Measurements from ENCODE around the gene REEP1.

REEP1 gene

DNA sequence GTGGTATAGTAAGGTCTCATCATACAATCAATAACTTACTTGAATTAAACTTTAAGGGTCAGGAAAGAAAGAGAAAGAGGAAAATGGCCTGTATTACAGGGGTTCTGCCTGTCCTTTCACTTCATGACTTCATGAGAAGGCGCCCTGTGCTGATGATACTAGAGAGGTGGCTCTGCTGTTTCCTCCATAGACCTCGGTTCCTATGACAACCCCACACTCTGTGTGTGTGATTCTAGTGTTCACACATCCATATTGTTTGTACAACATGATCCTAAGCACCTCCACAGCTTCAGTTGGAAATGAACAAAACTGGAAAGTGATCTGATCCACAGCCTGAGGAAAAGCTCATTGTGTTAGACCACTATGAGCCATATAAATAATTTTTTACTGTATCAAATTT is 7.0 kb upstream of the REEP1 start:
- DNase-seq = no peak

DNA sequence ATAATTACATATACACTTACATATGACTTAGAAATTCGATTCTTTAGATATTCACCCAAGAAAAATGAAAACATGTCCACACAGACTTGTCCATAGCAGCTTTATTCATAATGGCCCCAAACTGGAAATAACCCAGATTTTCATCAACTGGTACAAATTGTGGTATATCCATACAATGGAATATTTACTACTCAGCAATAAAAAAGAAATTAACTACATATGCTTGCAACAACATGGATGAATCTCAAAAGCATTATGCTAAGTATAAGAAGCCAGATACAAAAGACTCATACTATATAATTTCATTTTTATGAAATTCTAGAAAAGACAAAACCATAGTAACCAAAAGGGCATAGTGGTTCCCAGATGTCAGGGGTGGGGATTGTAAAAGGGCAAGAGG is 5.1 kb upstream of the REEP1 start:
- DNase-seq = no peak

DNA sequence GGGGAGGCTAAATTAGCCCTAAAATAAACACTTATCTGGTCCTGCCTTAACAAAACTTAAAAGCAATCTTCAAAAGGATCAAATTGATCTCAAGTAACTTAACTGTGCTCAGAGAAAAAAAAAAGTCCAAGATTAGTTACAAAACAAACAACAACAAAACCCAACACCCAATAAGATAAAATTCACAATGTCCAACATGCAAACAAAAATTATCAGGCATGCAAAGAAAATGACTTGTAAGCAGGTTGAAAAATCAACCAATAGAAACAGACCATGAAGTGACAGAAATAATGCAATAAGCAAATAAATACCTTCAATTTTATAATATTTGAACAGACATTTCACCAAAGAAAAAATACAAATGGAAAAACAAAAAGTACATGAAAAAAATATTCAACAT is 4.0 kb upstream of the REEP1 start:
- no peak for DNase-seq

DNA sequence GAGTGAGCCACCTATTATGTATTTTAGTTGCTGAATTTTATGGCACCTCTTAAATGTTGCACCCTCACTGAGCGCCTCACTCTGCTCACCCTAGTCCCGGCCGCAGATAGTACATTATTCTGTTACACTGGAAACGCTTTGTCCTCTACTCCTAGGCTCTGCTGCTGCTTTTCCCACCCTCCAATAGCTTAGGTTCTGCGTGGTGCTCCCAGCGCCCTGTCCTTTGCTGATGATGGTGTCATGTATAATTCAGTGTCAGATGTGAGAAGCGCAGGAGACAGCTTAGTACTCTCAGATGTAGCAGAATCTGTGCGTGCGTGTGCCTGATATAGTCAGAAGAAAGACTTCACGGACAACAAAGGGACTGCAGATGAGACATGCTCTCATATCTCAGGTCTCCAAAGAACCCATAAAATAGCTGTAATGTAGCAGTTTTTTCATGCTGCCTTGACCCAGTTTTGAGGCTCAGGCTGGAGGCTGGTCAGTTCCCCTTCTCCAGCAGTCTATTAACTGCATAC is 1.4 kb upstream of the REEP1 start:
- no peak for DNase-seq

DNA sequence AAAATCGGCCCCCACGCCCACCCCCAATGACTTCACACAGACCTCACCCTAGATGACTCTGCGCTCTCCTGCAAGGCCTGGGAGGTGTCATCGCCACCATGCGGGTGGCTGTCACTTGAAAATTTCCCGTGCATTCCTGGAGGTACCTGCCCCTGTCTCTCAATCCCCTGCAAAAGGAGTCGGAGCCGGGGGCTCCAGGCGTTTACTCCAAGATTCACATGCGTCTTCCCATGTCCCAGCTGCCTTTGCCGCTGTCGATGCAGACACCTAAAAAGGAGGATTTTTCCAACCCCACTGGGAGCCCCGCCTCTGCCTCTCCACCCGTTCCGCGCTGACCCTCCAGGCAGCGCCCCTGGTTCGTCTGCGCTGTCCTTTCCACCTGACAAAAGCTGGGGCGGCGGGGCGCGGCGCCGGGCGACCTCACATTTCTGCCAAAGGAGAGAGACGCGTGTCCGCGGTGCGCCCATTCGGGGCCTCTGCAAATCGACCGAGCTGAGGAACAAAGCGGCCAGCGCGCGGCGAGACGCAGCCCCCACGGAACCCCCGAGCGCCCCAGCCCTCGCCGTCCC is 667 bp downstream of the REEP1 start:
- DNase-seq = no peak

DNA sequence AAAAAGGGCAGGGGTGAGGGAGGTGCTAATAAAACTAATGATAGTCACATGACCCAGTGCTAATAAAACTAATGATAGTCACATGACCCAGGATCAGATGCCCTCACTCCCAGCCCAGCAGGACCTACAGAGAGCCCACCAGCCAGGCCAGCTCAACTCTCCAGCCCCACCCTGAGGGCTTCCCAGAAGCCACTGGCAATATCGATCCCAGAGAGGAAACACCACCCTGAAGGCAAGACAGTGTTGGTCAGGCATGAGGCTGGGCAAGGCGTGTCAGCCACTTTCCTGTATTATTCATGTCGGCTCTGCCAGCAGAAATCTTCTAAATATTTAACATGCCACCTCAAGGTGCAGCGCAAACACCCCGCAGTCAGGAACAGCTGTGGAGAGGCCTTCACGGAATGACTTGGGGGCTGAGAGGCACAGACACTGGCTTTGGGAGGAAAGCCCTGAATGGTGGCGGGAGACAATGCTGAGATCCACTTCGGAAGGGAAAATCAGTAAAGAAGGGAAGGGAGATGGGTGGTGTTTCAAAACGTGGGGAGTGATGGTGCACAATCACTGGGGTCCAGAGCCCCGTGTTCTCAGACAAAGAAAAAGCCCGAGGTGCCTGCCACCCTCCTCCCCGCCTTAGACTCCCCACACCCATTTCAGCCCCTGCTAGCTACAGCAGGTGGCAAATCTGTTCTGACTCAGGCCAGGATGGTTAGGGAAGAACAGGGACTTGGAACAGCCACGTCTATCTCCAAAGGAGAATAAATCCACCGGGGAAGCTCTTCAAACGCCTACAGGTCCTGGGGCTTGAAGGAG is 1.4 kb downstream of the REEP1 start:
- no peak for DNase-seq

DNA sequence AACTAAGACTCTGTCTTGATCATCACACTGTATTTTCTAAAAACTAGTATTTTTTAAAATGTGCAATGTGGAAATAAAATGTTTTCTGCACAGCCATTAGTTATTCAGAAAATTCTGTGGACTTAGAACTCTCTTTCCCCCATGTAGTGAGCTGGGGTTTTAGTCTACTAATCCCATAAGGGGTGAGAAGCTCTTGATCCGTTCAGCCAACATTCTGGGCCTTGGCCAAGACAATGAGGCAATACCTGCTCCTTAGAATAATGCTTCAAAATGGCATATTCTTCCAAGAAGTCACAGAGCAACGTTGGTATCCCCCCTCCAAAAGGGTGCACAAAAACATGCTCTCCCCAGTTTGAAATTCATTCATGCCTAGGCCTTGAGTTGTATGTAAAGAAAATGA is 4.0 kb downstream of the REEP1 start:
- DNase-seq = no peak

DNA sequence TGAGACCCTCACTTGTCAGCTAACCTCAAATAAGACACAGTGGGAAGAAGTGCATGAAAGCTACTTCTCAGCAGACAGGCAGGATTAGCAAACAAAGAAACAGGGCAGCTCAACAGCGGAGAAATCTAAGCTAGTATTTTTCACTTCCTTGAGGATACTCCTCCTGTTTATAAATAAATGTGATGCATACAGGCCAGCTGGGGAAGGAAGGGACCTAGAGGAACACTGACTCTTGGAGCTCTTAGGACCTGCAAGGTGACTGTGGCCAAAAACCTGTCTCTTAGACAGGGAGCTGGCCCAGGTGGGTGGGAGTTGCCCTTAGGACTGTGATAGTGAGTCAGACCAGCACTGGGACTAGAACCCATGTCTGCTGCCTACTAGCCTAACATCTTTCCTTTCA is 4.8 kb downstream of the REEP1 start:
- DNase-seq = no peak

DNA sequence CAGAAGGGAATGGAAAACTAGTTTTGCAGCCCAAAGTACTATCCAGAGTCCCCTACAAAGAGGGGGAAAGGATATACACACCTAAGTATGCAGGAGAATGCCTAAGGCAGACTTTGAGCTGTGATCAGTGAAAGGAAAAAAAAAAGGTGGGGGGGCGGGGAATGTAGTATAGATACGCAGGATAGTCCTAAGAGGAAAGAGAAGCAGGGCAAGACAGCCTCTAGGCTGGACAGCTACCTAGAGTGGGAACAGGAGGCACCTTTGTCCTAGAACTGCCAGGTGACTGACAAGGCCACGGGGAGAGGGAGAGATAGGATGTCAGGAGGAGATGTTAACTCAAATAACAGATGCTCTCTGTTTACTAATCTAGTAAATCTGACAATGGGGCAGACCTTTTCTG is 6.0 kb downstream of the REEP1 start:
- no peak for DNase-seq

DNA sequence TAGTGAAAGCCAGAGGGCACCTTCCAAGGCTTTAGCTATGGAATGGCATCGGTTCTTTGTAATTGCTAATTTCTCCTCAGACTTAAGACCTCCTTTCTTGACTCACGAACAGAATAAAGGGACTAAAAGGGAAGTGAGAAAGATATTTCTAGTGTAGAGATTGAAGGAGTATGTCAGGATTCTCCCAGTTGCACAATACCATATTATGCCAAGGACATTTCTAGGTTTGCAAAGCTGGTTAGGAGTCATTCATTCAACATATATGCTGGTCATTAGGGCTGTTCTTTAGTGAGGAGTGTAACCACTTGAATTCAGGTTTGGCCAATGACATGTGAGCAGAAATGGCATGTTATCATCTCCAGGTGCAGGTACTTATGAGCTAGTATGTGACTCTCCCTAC is 7.4 kb downstream of the REEP1 start:
- DNase-seq = no peak

DNA sequence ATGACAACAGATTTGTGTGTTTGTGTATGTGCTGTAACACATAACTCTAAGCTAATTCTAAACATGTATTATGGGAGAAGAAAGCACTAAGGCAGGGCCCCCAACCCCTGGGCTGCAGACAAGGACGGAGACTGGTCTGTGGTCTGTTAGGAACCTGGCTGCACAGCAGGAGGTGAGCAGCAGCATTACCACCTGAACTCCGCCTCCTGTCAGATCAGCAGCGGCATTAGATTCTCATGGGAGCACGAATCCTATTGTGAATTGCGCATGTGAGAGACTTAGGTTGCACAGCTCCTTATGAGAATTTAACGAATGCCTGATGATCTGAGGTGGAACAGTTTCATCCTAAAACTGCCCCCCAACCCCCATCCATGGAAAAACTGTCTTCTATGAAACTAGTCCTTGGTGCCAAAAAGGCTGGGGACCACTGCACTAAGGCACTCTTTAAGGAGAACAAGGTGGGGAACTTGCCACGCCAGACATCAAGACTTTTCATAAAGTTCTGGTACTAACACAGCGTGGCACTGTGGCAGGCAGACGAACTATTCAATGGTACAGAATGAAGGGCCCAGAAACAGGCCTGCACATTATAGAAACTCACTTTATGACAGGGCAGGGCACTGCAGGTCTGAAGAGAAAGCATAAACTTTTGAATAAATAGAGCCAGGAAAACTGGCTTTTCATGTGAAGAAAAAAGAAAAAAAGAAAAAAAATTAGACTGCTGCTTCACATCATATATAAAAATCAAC is 14.0 kb downstream of the REEP1 start:
- no peak for DNase-seq

DNA sequence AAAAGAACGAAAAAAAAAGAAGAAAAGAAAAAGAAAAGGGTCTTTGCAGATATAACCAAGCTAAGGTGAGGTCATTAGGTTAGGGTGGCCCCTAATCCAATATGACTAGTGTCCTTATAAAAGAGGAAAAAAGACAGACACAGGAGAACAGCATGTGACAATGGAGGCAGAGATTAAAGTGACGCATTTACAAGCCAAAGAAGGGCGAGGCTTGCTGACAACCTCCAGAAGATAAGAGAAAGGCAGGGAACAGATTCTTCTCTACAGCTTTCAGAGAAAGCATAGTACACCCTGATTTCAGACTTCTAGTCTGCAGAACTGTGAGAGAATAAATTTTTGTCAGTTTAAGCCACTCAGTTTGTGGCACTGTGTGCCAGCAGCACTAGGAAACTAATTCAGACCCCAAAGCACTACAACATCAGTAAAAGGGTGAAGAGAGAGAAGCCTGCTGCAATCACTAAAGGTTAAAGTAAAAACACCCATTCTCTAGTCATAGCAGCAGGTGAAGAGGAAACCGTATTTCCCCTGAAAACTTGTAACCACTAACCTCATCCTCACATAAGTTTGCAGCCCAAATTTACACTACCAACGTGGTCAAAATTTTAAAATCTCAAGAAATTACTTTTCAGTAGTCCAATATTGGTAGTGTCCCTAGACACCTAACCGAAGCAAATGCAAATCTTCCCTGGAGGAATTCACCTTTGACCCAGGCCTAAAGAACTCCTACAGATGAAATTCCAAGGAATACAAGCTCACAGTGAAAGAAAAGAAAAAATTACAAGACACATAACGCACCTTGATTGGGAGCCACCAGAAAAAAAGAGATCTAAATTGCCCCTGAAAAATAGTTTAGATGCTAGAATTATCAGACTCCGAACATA is 17.5 kb downstream of the REEP1 start:
- no peak for DNase-seq

DNA sequence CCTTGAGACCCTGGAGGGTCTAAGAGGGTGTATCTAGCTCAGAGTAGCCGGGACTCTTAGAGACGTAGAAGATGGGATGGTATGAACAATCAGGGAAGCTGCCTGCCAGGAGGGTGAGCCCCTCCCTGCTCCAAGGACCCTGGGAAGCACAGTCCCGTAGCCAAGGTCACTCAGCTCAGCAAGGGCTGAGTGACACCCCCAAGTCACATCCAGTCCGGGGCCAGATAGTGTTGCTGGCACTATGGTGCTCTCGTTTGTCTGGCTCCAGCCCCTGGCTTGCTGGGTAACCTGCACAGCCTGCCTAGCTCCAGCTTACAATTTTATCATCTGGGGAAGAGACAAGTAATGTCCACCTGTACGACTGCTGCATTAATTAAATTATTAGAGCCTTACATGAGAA is 22.3 kb downstream of the REEP1 start:
- DNase-seq = no peak

DNA sequence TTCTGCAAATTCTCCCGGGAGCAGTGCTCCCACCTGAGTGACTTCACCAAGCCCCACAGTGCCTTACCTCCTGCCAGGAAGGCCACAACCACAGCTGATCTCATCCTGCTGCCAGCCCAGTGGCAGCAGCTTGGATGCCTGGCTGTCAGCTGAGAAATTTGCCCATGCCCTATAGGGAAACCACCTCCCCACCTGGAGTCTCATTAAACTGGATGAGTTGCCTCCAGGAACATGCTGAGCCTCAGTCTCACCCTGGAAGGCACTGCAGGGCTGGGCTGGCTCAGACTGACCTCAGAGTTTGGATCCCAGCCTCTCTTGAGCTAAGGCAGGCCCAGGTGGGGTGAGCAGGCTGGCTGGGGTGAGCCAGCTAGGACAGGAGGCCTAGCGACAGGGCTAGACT is 23.3 kb downstream of the REEP1 start:
- DNase-seq = no peak

DNA sequence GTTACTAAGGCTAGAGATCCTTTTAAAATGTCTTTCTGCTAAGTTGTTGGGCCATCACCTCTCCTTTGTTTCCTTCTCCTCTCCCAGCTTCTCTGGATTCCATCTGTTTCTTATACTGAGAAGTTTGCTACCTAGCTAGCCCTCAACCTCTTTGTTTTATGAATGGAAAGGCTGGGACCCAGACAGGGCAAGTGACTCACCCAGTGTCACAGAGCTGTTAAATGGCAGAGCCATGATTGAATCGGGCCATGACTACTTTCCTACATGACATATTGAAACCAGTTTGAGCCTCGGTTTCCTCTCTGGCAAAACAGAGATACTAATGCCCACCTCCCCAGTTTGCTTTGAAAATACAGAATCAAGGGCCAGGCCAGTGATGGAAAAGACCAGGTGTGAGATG is 24.1 kb downstream of the REEP1 start:
- DNase-seq = no peak

DNA sequence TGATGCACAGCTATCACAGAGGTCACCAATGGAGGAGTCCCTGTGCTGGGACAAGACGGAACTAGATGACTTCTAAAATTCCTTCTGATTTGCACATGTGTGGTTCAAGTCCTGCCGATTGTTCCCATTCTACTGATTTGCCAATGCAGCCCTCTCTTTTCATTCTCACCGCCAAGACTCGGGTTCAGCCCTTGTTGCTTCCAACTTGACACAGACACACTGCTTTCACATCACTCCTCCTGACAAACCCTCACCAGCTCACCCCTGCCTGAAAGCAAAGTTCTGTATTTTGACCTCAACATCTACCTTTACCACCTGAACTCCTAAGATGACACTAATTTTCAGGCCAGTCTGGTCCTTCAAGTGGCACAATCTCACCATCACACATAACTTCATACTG is 25.5 kb downstream of the REEP1 start:
- no peak for DNase-seq

DNA sequence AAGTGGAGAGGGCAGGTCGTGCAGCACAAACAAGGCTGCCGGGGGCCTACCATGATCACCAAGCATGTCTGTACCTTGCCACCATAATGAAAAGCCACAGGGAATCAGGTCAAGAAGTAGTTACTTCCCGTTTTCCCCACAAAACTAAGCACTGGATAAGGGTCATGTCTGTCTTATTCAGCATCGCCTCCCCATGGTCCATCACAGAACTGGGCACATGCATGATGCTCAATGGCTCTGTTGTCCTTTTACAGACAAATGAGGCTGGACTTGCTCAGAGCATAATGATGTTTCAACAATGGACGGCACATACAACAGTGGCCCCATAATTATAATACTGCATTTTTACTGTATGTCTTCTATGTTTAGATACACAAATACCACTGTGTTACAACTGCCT is 27.5 kb downstream of the REEP1 start:
- DNase-seq = no peak

DNA sequence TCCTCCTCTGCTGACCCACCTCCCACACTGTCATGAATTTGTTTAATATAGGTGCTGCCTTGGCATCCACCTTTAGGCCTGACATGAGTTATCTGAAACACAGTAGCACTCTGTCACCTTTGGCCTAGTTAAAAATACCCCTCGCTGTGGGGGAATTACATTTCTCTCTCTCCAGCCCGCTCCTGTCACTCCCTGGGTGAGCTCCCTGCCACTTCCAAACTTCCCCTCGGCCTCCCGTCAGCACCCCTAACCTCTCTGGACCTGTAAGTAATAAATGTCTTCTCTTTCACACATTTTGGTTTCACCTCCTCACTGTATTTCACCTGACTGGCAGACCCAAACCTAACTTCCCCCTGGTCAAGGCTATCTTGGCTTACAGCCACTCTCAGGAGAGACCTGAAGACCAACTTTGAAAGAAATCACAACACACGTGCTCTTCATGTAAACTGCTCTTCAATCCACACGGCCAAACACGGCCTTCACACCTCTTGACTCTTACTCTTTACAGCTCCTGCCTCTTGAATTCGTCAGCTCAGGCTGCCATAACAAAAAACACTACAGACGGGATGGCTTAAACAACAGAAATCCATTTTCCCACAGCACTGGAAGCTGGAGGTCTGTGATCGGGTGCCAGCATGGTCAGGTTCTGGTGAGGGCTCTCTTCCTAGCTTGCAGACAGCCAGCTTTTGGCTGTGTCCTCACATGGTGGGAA is 28.3 kb downstream of the REEP1 start:
- DNase-seq = no peak

DNA sequence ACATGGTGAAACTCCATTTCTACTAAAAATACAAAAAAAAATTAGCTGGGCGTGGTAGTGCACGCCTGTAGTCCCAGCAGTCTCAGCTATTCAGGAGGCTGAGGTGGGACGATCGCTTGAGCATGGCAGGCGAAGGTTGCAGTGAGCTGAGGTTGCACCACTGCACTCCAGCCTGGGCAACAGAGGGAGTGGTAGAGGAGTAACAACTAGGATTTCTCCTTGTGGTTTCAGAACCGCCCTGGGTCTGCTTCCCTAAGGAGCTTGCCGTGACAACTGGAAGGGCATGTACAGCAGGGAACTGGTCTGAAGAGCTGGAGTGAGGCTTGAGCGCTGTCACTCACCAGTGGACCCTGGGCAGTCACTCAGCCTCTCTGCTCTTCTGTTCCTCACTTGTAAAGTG is 29.1 kb downstream of the REEP1 start:
- DNase-seq = no peak

DNA sequence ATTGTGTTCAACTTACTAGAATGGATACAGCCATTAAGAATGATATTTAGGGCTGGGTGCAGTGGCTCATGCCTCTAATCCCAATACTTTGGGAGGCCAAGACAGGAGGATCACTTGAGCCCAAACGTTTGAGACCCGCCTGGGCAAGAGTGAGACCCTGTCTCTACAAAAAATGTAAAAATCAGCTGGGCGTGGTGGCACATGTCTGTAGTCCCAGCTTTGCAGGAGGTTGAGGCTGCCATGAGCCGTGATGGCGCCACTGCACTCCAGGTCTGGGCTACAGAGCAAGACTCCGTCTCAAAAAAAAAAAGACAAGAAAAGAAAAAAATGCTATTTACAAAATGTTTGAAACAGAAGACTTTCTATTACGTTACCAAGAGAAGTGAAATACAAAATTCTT is 30.0 kb downstream of the REEP1 start:
- DNase-seq = no peak

DNA sequence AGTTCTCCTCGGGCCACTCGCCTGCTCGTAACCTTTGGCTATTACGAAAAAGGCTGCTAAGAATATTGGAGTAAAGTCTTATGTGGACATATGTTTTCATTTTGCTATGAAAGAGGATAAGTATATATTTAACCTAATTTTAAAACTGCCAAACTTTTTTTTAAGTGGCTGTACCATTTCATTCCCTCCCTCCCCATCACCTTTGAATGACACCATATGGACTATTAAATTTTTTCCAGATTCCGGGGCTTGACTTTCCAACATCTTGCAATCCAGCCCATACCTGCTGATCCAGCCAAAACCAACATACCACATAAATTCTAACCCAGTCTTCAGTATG is 31.5 kb downstream of the REEP1 start:
- no peak for DNase-seq

DNA sequence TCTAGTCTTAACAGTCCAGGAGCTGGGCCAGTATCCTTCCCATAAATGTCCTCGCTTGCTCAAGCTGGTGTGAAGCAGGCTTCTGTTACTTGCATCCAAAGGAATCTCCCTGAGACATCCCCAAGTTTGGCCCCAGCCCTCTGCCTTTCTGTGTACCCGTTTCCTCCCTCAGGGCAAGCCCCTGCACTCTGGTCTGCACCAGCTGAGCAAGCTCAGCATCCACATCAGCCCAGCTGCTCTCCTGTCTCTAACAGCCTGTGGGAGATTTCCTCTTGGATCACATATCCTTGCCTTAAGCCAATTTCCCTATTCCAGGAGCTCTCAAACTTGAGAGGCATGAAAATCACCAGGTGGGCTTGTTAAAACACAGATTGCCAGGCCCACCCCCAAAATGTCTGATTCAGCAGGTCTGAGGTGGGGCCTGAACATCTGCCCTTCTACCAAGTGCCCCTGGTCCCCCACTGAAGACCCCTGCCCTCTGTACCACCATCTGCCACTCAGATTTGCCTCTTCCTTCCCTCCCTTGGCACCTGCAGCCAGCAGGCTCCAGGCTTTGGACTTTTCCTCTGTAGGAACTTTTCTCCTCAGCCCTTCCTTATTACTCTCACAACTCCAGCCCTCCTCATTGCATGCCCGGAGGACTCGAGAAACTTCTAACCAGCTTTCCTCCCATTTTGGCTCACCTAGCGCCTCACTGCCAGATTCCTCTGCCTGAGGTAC is 32.1 kb downstream of the REEP1 start:
- no peak for DNase-seq

Measured in CD4-positive, alpha-beta T cell treated with Interleukin-10 for 1 hour (primary cell).